ACC112 (cell line): ENCODE results near the gene POU2AF2.
"Not testable (repeated sequence)": the region's sequence is repeated elsewhere in the genome, so short reads cannot be mapped to it uniquely, and the experiment has no call there.

Experiments used
- H2AFZ ChIP-seq: fragments of 200-600 bp; sonication (generic); one replicate; pipeline ENCODE4 v1.6.0; 2017; ENCODE audit warnings: antibody characterized with exemption, low read length; ENCODE audit not compliant: unreplicated experiment
- H3K27ac ChIP-seq: fragments of 200-600 bp; sonication (generic); 2 replicates; pipeline ENCODE4 v1.5.1; 2014; ENCODE audit warnings: low read depth, mild to moderate bottlenecking, antibody characterized with exemption, low read length, moderate library complexity
- H3K27me3 ChIP-seq: fragments of 200-600 bp; sonication (generic); 2 replicates; pipeline ENCODE4 v1.6.1; 2014; ENCODE audit warnings: mild to moderate bottlenecking, antibody characterized with exemption, low read length, moderate library complexity, mixed read lengths; ENCODE audit not compliant: insufficient read depth
- H3K36me3 ChIP-seq: fragments of 200-600 bp; sonication (generic); 2 replicates; pipeline ENCODE4 v1.6.1; 2016; ENCODE audit warnings: mild to moderate bottlenecking, antibody characterized with exemption, low read length, moderate library complexity, mixed read lengths; ENCODE audit not compliant: insufficient read depth
- H3K4me1 ChIP-seq: fragments of 200-600 bp; sonication (generic); one replicate; pipeline ENCODE4 v1.6.1; 2016; ENCODE audit warnings: low read length, mixed read lengths; ENCODE audit not compliant: insufficient read depth, unreplicated experiment, control insufficient read depth
- H3K4me3 ChIP-seq: fragments of 200-600 bp; sonication (generic); 2 replicates; pipeline ENCODE4 v1.5.1; 2014; ENCODE audit warnings: mild to moderate bottlenecking, low read depth, low read length
- H3K79me2 ChIP-seq: fragments of 200-600 bp; sonication (generic); one replicate; pipeline ENCODE4 v1.6.0; 2016; ENCODE audit warnings: low read length; ENCODE audit not compliant: control insufficient read depth, unreplicated experiment, insufficient read depth

POU2AF2 gene

GRCh38 chr11:111285189-111286091 is 39.9 kb downstream of the POU2AF2 start:
- Histone ChIP-seq H3K27ac (no peak overlapping the region), H3K27me3 (peaks cover 5% of the 10 kb centered on the region), H2AFZ (no peak overlapping the region)

GRCh38 chr11:111291764-111292163 is 46.2 kb downstream of the POU2AF2 start:
- Histone ChIP-seq H3K27ac (no peak overlapping the region), H3K4me3 (no peak overlapping the region), H2AFZ (no peak overlapping the region), H3K36me3 (no peaks in the 10 kb centered on the region), H3K27me3 (peaks cover 9% of the 10 kb centered on the region), H3K4me1 (no peaks in the 10 kb centered on the region), H3K79me2 (no peaks in the 10 kb centered on the region)

More at GRCh38 chr11:111285189-111286091, 39.9 kb downstream of the POU2AF2 start:
- Histone ChIP-seq H3K4me3 (no peak overlapping the region), H3K79me2 (no peaks in the 10 kb centered on the region), H3K36me3 (no peaks in the 10 kb centered on the region), H3K4me1 (no peaks in the 10 kb centered on the region)

- not testable (repeated sequence) for H3K4me1 ChIP-seq, H3K27me3 ChIP-seq, H3K27ac ChIP-seq, H2AFZ ChIP-seq, H3K36me3 ChIP-seq, H3K79me2 ChIP-seq, H3K4me3 ChIP-seq
These were observed 46.9 kb downstream of the POU2AF2 start for GRCh38 chr11:111292408-111292807.

GRCh38 chr11:111296196-111296595 is 50.7 kb downstream of the POU2AF2 start:
- no peaks in the 10 kb centered on the region for H3K36me3 ChIP-seq
- peaks cover 29% of the 10 kb centered on the region for H3K27me3 ChIP-seq
- H2AFZ ChIP-seq, result no peak overlapping the region
- H3K4me3 ChIP-seq, result no peak overlapping the region
- H3K79me2 ChIP-seq, result no peaks in the 10 kb centered on the region
- no peaks in the 10 kb centered on the region for H3K4me1 ChIP-seq
- H3K27ac ChIP-seq, result no peak overlapping the region

- H3K4me1 ChIP-seq, result no peaks in the 10 kb centered on the region
- H2AFZ ChIP-seq, result no peak overlapping the region
These were observed 52.2 kb downstream of the POU2AF2 start for GRCh38 chr11:111297696-111298095.

GRCh38 chr11:111298413-111299100 is 53.0 kb downstream of the POU2AF2 start, which contains the start of gene POU2AF3:
TSS of gene POU2AF3 (plus strand) at chr11:111298546. CDS start at chr11:111298582, 36 bp downstream.
- H3K4me3 ChIP-seq, result peak within 1 kb of the TSS; percentile 86
- no peak within 1 kb of the TSS for H3K27ac ChIP-seq
- H3K36me3 ChIP-seq, result no peaks in the 10 kb centered on the region
- H3K27me3 ChIP-seq, result peaks cover 52% of the 10 kb centered on the region
- no peaks in the 10 kb centered on the region for H3K79me2 ChIP-seq
- peak within 1 kb of the TSS; percentile 93 for H2AFZ ChIP-seq
- no peaks in the 10 kb centered on the region for H3K4me1 ChIP-seq

More at GRCh38 chr11:111297696-111298095, 52.2 kb downstream of the POU2AF2 start:
- Histone ChIP-seq H3K36me3 (no peaks in the 10 kb centered on the region), H3K27ac (no peak overlapping the region), H3K27me3 (peaks cover 44% of the 10 kb centered on the region), H3K4me3 (no peak overlapping the region), H3K79me2 (no peaks in the 10 kb centered on the region)

GRCh38 chr11:111299101-111300026 is 53.8 kb downstream of the POU2AF2 start:
- H3K4me3 ChIP-seq, result peak overlapping the region; percentile 86
- no peaks in the 10 kb centered on the region for H3K79me2 ChIP-seq
- H3K36me3 ChIP-seq, result no peaks in the 10 kb centered on the region
- no peaks in the 10 kb centered on the region for H3K4me1 ChIP-seq
- H2AFZ ChIP-seq, result peak overlapping the region; percentile 93
- no peak overlapping the region for H3K27ac ChIP-seq
- peaks cover 55% of the 10 kb centered on the region for H3K27me3 ChIP-seq

- Histone ChIP-seq H3K79me2 (no peaks in the 10 kb centered on the region), H2AFZ (no peak overlapping the region), H3K4me3 (no peak overlapping the region), H3K36me3 (no peaks in the 10 kb centered on the region), H3K27me3 (peaks cover 67% of the 10 kb centered on the region), H3K27ac (no peak overlapping the region), H3K4me1 (no peaks in the 10 kb centered on the region)
These were observed 55.0 kb downstream of the POU2AF2 start for GRCh38 chr11:111300569-111300968.

GRCh38 chr11:111301004-111301841 is 55.7 kb downstream of the POU2AF2 start:
- Histone ChIP-seq H3K4me1 (no peaks in the 10 kb centered on the region), H3K36me3 (no peaks in the 10 kb centered on the region), H2AFZ (no peak overlapping the region), H3K4me3 (no peak overlapping the region), H3K27ac (no peak overlapping the region), H3K27me3 (peaks cover 74% of the 10 kb centered on the region), H3K79me2 (no peaks in the 10 kb centered on the region)

- Histone ChIP-seq H3K79me2 (no peaks in the 10 kb centered on the region), H3K36me3 (no peaks in the 10 kb centered on the region)
These were observed 56.3 kb downstream of the POU2AF2 start for GRCh38 chr11:111301842-111302118.

More at GRCh38 chr11:111301842-111302118, 56.3 kb downstream of the POU2AF2 start:
- H3K27ac ChIP-seq, result no peak overlapping the region
- H3K27me3 ChIP-seq, result peaks cover 79% of the 10 kb centered on the region
- no peak overlapping the region for H2AFZ ChIP-seq
- H3K4me1 ChIP-seq, result no peaks in the 10 kb centered on the region
- H3K4me3 ChIP-seq, result no peak overlapping the region
